D341Med (cell line): ENCODE measurements around the gene ZFHX3.

Experiments
- DNase-seq: peaks from one replicate; pipeline ENCODE4 v3.0.0; 2012; ENCODE audit warnings: low spot score

The ZFHX3 gene

GRCh38 chr16:73054813-73055482 is 7.0 kb upstream of the ZFHX3 start:
- DNase-seq, result no peak

- DNase-seq, result no peak
Observed at GRCh38 chr16:73054498-73054812, 6.5 kb upstream of the ZFHX3 start.

GRCh38 chr16:73054125-73054484 is 6.2 kb upstream of the ZFHX3 start:
- DNase-seq, result no peak

GRCh38 chr16:73053364-73054124 is 5.6 kb upstream of the ZFHX3 start:
- DNase-seq, result no peak

- no peak for DNase-seq
Observed at GRCh38 chr16:73053038-73053363, 5.1 kb upstream of the ZFHX3 start.

GRCh38 chr16:73052576-73052975 is 4.6 kb upstream of the ZFHX3 start:
- no peak for DNase-seq

GRCh38 chr16:73051961-73052360 is 4.0 kb upstream of the ZFHX3 start:
- DNase-seq, result no peak

- DNase-seq, result no peak
Observed at GRCh38 chr16:73051226-73051625, 3.3 kb upstream of the ZFHX3 start.

GRCh38 chr16:73050201-73051099 is 2.5 kb upstream of the ZFHX3 start:
- DNase-seq, result no peak

- no peak for DNase-seq
Observed at GRCh38 chr16:73049511-73049910, 1.6 kb upstream of the ZFHX3 start.

GRCh38 chr16:73049091-73049490 is 1.2 kb upstream of the ZFHX3 start:
- DNase-seq, result no peak

- no peak for DNase-seq
Observed at GRCh38 chr16:73048292-73049080, 558 bp upstream of the ZFHX3 start.

- no peak for DNase-seq
Observed at GRCh38 chr16:73047221-73047535, 750 bp downstream of the ZFHX3 start.

- no peak for DNase-seq
Observed at GRCh38 chr16:73046849-73047214, 1.1 kb downstream of the ZFHX3 start.

GRCh38 chr16:73046202-73046848 is 1.6 kb downstream of the ZFHX3 start:
- no peak for DNase-seq

GRCh38 chr16:73043828-73044467 is 4.0 kb downstream of the ZFHX3 start:
- DNase-seq, result no peak

- no peak for DNase-seq
Observed at GRCh38 chr16:73042807-73043206, 5.1 kb downstream of the ZFHX3 start.

- DNase-seq, result no peak
Observed at GRCh38 chr16:73041676-73042075, 6.3 kb downstream of the ZFHX3 start.

GRCh38 chr16:73040735-73041402 is 7.1 kb downstream of the ZFHX3 start:
- no peak for DNase-seq

GRCh38 chr16:73040136-73040535 is 7.8 kb downstream of the ZFHX3 start:
- no peak for DNase-seq
